ENCODE measurements around the gene FOXP1. TPM values are rescaled to one million over a fixed set of nuclear protein-coding genes. Genes with fewer than 3 reads are reported as not detected.

Gene FOXP1
- total RNA-seq, 1 donor from 2014 or later = 128 TPM

DNA sequence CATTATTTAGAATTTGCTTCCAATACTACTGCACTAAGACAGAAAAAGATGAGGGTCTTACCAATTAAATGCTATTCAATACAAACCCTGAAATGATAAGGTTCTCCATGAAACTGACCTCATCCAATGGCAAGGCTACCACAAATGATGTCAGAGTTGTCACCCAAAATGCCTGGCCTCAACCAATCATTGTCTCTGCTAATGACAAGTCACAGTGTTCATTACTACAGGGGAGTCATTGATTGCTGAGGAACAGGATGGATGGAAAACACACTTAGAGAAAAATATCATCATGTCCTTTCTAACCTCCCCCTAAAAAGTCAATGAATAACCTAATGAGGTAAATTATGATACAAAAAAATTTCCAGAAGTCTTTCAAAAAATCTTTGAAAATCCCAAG lies 91.0 kb downstream of the FOXP1 start:
- Histone ChIP-seq H3K4me1 (peaks cover 20% of the 10 kb centered on the region), H3K4me3 (no peak overlapping the region), H3K27ac (no peak overlapping the region), H3K9me3 (no peaks in the 10 kb centered on the region), H3K27me3 (no peaks in the 10 kb centered on the region), H3K36me3 (no peaks in the 10 kb centered on the region)
- DNase-seq (ENCODE audit: extremely low spot score in 2 of 2) = no peak
- TF ChIP-seq POLR2AphosphoS5 (IDR thresholded peaks at IDR 0.05; ENCODE audit: insufficient read depth in 1 of 2, low read depth in 1 of 2) (no peak), POLR2A (IDR thresholded peaks at IDR 0.05) (no peak)
- TF ChIP-seq, protein P1, sequence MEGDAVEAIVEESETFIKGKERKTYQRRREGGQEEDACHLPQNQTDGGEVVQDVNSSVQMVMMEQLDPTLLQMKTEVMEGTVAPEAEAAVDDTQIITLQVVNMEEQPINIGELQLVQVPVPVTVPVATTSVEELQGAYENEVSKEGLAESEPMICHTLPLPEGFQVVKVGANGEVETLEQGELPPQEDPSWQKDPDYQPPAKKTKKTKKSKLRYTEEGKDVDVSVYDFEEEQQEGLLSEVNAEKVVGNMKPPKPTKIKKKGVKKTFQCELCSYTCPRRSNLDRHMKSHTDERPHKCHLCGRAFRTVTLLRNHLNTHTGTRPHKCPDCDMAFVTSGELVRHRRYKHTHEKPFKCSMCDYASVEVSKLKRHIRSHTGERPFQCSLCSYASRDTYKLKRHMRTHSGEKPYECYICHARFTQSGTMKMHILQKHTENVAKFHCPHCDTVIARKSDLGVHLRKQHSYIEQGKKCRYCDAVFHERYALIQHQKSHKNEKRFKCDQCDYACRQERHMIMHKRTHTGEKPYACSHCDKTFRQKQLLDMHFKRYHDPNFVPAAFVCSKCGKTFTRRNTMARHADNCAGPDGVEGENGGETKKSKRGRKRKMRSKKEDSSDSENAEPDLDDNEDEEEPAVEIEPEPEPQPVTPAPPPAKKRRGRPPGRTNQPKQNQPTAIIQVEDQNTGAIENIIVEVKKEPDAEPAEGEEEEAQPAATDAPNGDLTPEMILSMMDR (IDR thresholded peaks at IDR 0.05) = no peak
- intact Hi-C loops (cut with DNase I) = no loop called here

DNA sequence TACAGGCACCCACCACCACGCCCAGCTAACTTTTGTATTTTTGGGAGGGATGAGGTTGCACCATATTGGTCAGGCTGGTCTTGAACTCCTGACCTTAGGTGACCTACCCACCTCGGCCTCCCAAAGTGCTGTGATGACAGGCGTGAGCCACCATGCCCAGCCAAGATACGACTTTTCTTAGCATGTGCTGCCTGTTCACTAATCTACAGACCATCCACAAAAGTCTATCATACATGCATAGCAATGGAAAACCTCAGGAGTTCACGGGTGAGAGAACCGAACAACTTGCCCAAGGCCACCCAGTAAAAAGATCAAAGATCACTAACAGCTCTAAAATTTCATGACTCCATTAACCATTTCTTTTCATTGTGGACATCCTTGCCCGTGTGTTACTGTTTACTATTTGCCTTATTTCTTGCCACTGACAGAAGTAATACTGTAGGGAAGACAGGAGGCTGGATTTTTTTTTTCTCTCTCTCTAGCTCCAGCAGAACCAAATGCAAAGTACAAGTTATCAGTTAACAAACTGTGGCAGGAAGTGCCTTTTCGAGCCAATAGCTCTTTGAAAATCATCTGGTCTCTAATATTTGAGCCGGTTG lies 92.3 kb downstream of the FOXP1 start:
- H3K27ac ChIP-seq = no peak overlapping the region
- TF ChIP-seq POLR2AphosphoS5 (IDR thresholded peaks at IDR 0.05; ENCODE audit: insufficient read depth in 1 of 2, low read depth in 1 of 2) (no peak), POLR2A (IDR thresholded peaks at IDR 0.05) (no peak)
- TF ChIP-seq, protein P1 (IDR thresholded peaks at IDR 0.05) = no peak
- H3K36me3 ChIP-seq = no peaks in the 10 kb centered on the region
- H3K9me3 ChIP-seq = no peaks in the 10 kb centered on the region
- intact Hi-C loops (cut with DNase I) = no loop called here
- no peaks in the 10 kb centered on the region for H3K27me3 ChIP-seq
- H3K4me1 ChIP-seq = peaks cover 8% of the 10 kb centered on the region
- H3K4me3 ChIP-seq = no peak overlapping the region
- no peak for DNase-seq (ENCODE audit: extremely low spot score in 2 of 2)

- Histone ChIP-seq H3K4me1 (peaks cover 2% of the 10 kb centered on the region), H3K4me3 (no peak overlapping the region), H3K9me3 (no peaks in the 10 kb centered on the region), H3K27me3 (no peaks in the 10 kb centered on the region), H3K36me3 (no peaks in the 10 kb centered on the region), H3K27ac (no peak overlapping the region)
- TF ChIP-seq POLR2A (IDR thresholded peaks at IDR 0.05) = no peak
- no peak for TF ChIP-seq POLR2AphosphoS5 (IDR thresholded peaks at IDR 0.05; ENCODE audit: insufficient read depth in 1 of 2, low read depth in 1 of 2)
- TF ChIP-seq, protein P1 (IDR thresholded peaks at IDR 0.05) = no peak
- DNase-seq (ENCODE audit: extremely low spot score in 2 of 2) = no peak
- intact Hi-C loops (cut with DNase I) = no loop called here
Measured at GRCh38 chr3:71490692-71491091, 92.8 kb downstream of the FOXP1 start.

DNA sequence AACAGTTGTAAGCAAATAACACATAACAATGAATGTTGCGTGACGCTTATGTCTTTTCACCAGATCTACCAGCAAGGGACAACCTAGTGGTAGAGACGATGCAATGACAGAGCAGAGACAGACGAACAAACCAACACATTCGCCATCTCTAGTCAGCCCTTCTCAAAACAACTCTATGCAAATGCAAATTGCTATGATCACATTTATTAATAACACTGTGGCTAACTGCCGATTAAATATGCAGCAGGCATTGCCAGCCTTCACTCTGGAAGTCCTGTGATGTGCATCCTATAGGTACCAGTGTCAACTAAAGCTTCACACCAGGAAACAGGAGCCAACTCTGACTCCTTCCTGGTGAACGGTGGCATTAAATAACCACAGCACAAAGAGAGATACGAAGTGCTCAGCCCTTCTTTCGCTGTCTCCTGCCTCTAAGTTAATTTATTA lies 94.2 kb downstream of the FOXP1 start:
- TF ChIP-seq POLR2AphosphoS5 (IDR thresholded peaks at IDR 0.05; ENCODE audit: insufficient read depth in 1 of 2, low read depth in 1 of 2) = no peak
- TF ChIP-seq POLR2A (IDR thresholded peaks at IDR 0.05) = no peak
- TF ChIP-seq, protein P1 (IDR thresholded peaks at IDR 0.05) = no peak

GRCh38 chr3:71488882-71489281 lies 94.6 kb downstream of the FOXP1 start:
- intact Hi-C loops (cut with DNase I) = no loop called here

More for the DNA sequence above, 94.2 kb downstream of the FOXP1 start:
- Histone ChIP-seq H3K9me3 (no peaks in the 10 kb centered on the region), H3K27ac (no peak overlapping the region), H3K36me3 (no peaks in the 10 kb centered on the region), H3K4me1 (no peaks in the 10 kb centered on the region), H3K4me3 (no peak overlapping the region), H3K27me3 (no peaks in the 10 kb centered on the region)
- intact Hi-C loops (cut with DNase I) = no loop called here
- DNase-seq (ENCODE audit: extremely low spot score in 2 of 2) = no peak

More at GRCh38 chr3:71488882-71489281, 94.6 kb downstream of the FOXP1 start:
- H3K9me3 ChIP-seq = no peaks in the 10 kb centered on the region
- H3K4me3 ChIP-seq = no peak overlapping the region
- H3K4me1 ChIP-seq = no peaks in the 10 kb centered on the region
- no peaks in the 10 kb centered on the region for H3K27me3 ChIP-seq
- no peaks in the 10 kb centered on the region for H3K36me3 ChIP-seq
- DNase-seq (ENCODE audit: extremely low spot score in 2 of 2) = no peak
- H3K27ac ChIP-seq = no peak overlapping the region
- no peak for TF ChIP-seq POLR2AphosphoS5 (IDR thresholded peaks at IDR 0.05; ENCODE audit: insufficient read depth in 1 of 2, low read depth in 1 of 2)
- TF ChIP-seq, protein P1 (IDR thresholded peaks at IDR 0.05) = no peak
- no peak for TF ChIP-seq POLR2A (IDR thresholded peaks at IDR 0.05)
